HUDEP-2 (cell line): ENCODE data around the gene JARID2.
A peak's percentile ranks its signal among the peaks of the same experiment; 100 is the strongest.
"Not testable (repeated sequence)": the region's sequence is repeated elsewhere in the genome, so short reads cannot be mapped to it uniquely, and the experiment has no call there.

ENCODE experiments used
- DNase-seq, 76 experiments: peaks; one replicate each; lab custom pipeline; 2025; ENCODE audit not compliant: unreplicated experiment in 76 of 76; lab: John Stamatoyannopoulos, UW

Gene JARID2

GRCh38 chr6:15305496-15305895 is 59.6 kb downstream of the JARID2 start:
- no peak for DNase-seq

- no peak for DNase-seq
Measured at GRCh38 chr6:15305909-15306308, 60.0 kb downstream of the JARID2 start.

DNA sequence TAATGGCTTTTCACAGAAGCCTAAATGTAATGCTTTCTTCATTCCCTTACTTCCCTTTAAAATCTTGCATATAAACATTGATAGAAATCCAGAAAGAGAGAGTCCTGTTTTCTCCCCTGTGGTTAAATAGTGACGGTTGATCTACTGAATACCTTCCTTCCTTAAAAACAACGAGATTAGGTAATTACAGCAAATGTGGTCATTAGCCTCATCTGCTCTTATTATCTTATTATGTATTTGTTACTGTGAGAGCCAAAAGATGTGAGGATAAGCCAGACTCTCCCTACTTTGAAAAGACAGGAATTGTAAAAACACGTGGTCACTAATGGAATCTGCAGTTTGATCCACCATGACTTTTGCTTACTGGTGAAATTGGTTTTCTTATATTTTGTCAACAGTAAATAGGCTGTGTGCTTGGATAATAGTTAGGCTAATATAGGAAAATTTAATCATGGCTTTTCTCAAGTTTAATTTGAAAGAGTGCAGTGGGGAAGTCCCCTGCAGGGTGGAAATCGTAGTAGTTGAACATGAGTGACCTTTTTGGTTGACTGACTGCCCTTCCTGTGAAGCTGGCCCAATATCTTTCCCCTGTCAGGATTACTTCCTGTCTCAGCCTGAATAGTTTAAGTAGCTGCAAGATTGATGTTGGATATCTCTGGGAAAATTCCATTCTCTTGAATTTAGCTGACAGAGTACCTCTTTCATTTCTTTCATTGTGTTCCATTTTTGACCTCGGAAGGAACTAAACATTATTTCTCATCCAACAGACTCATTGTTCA is 62.8 kb downstream of the JARID2 start:
- DNase-seq, result no peak

DNA sequence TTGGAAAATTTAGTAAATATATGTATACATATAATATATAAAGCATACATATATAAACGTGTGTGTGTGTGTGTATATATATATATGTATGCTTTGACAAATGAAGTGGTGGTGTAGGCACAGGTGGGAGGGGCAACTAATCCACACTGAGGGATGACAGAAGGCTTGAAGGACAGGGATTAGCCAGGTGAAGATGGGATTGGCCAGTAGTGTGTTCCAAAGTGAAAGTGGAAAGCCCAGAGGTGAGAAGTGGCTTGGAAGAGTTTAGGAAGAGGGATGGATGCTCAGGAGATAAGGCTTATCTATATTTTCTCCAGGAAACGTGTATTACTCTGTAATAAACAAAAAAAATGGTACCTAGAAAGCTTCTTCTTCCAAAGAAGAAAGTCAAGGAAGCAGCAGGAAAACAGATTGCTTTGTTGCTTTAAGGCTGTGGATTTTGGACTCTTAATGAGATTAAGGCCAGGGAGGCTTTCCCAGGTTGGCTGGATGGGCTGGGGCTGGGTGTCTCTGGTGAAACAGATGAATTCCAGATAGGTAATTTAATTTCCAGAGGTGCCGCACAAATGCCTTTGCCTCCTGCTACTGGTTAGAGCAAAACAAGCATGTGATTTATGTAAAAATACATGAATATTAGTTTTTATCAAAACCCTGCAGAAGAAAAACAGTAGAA is 63.9 kb downstream of the JARID2 start:
- no peak for DNase-seq

GRCh38 chr6:15310680-15311079 is 64.8 kb downstream of the JARID2 start:
- no peak for DNase-seq

DNA sequence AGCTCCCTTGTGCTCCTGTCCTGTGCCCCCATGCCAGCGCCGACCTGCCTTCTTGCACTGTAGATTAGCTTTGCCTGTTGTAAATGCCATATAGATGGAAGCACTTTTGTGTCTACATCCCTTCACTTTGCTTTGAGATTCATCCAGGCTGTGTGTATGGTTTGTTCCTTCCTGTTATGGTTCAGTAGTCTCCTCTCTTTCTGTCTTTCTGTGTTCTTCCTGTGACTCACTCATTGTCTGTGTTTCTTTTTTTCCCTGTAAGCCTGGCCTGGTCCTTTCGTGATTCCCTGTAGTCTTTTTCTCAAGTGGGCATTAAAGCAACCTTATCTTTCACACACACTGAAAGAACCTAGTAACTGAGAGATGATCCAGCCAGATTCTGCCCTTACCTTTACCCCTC is 66.6 kb downstream of the JARID2 start:
- no peak for DNase-seq

DNA sequence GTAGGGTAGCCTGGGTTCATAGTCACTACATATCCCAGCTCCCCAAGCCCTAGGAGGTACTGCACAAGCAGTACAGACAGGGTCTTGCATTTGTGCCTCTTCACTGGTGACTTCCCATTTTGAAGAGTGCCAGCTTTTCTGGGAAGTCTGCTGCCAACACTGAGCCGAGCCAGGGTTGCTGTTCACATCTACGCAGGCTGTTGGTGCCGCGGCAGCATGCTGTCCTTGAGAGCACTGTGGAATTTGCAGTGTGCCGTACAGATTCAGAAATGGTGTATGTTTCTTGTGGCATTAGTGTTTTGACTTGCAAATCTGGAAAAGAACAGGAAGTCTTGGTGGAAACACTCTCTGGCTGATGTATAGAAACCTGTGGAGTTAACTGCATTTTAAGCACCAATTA is 67.5 kb downstream of the JARID2 start:
- peak in 1 of 76 experiments; percentile 30 for DNase-seq

GRCh38 chr6:15316754-15317153 is 70.9 kb downstream of the JARID2 start:
- no peak for DNase-seq

DNA sequence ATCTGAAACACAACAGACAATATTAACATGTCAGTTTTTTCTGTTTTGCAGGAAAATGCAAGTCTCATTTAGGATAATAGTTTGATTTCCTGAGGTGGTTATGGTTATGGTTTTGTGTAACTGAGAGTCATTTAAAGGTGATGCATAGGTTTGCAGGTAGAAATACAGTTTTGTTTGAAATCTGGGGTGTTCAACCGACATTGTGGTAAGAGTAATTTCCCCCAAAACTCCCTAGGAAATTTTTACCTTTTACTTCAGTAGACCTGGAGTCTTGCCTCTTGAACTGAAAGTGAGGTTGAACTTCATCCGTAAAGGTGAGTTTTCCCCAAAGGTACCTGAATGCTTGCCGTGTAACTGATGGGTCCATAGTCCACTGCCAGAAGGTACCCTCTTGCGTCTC is 71.4 kb downstream of the JARID2 start:
- no peak for DNase-seq

DNA sequence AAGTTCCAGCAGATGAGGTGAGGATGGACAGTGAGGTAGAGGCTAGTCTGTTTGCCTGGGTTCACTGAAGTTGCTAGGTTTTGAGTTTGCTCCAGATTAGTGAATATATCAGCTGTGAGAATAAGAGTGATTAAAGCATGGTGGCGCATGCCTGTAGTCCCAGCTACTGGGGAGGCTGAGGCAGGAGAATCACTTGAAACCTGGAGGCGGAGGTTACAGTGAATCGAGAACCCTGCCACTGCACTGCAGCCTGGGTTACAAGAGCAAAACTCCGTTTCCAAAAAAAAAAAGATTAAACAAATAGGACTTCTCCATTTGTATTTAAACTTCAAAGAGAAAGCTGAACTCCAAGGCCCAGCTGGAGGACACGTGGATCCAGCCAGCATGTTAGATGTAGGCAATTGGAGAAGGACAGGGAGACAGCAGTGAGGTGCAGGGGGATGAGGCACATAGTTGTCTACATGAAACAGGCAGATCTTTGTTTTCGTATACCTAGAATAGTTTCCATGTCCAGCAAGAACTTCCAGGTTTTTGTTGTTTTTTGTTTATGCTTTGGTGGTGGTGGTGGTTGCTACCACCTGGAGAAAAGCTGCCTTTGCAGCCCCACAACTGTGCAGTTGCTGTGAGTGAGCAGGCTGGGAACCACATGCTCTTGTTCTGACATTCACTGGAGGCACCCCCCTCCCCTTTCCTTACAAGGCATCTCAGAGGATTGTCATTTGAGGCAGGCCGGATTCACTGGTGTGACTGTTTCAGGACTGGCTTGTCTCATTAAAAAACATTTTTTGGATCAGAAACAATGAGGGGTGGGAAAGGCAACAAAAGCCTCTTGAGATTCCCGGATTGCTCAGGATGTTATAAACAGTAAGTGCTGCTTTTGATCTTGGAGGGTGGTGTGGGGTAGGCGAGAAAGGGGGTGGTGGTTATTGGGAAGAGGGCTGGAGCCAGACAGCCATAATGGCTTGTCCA is 72.3 kb downstream of the JARID2 start:
- DNase-seq, result no peak

- DNase-seq, result no peak
Measured at GRCh38 chr6:15319677-15320076, 73.8 kb downstream of the JARID2 start.

DNA sequence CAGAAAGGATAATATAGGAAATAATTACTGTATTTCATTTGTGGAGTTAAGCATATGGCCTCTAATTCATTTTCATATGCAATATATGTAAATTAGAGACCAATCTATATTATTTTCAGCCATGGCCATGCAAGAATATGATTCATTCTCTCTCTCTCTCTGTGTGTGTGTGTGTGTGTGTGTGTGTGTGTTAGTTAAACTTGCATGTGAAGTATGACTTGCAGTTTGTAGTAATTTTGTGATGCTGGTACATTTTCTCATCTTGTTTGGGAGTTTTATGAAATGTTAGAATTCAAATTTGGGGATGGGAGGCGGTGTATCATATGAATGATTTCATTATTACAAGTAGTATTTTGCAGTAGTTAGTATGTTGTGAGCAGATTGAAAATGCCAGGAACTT is 74.8 kb downstream of the JARID2 start:
- DNase-seq, result peak in 1 of 76 experiments; percentile 21

GRCh38 chr6:15322184-15322583 is 76.3 kb downstream of the JARID2 start:
- DNase-seq, result no peak

GRCh38 chr6:15322781-15323536 is 77.1 kb downstream of the JARID2 start:
- no peak for DNase-seq

DNA sequence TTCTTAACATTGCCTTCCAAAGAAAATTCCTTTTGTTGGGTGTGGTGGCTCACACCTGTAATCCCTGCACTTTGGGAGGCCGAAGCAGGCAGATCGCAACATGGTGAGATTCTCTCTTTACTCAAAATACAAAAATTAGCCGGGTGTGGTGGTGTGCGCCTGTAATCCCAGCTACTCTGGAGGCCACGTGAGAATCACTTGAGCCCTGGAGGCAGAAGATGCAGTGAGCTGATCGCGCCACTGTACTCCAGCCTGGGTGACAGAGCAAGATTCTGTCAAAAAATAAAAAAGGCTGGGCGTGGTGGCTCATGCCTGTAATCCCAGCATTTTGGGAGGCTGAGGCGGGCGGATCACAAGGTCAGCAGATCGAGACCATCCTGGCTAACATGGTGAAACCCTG is 77.7 kb downstream of the JARID2 start:
- not testable (repeated sequence) for DNase-seq

- DNase-seq, result no peak
Measured at GRCh38 chr6:15324427-15324985, 78.6 kb downstream of the JARID2 start.

DNA sequence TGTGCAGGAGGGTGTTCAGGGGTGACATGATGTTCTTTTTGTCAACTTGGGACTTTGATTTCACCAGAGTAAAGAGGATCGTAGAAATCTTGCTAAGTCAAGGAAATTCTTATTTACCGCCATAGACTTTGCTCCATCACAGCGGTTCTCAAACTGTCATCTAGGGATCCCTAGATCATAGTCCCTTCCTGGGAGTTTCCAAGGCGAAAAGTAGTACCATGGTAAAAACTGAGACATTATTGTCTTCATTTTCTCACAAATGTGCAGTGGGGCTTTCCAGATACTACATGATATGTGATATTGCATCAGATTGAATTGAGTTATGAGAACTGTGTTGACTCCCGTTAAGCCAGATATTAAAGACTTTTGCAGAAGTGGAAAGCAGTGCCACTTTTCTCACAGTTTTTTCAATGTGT is 79.7 kb downstream of the JARID2 start:
- DNase-seq, result no peak

DNA sequence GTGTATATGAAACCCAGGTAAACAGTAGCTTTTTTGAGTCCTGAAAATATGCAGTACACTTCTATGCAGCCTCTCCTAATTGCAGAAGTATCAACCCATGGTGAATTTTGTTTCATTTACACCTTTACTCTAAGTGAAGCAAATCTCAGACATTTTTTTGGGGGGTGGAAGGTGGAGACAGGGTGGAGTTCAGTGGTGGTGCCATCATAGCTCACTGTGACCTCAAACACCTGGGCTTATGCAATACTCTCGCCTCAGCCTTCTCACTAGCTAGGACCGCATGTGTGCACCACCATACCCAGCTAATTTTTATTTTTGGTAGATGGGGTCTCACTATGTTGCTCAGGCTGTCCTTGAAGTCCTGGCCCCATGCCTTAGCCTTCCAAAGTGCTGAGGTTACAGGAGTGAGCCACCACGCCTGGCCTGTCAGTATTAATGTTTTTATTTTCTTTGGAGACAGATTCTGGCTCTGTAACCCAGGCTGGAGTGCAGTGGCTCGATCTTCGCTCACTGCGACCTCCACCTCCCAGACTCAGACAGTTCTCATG is 80.3 kb downstream of the JARID2 start:
- no peak for DNase-seq

- peak in 73 of 76 experiments; percentile 24 to 90 (median 75) for DNase-seq
Measured at GRCh38 chr6:15327271-15327670, 81.4 kb downstream of the JARID2 start.

DNA sequence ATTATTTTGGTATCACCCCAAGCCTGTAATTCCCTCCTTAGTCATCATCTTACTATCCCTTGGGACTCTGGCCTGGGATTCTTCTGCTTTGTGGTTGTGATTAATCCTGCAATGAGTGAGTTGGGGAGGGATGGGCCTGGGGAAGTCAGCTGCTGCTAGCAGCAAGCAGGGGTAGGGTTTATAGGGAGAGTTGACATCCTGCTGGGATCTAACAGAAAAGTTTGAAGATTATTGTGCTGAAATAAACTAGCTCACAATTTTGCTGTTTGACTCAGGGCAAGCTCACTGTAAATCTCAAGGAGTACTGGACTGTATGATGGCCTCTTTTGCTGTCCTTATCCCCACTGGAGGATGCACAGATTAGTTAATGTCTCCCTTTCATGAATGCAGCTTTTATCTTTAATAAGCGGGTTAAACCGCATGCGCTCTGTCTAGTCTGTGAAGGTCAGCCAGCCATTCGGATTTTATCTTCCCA is 83.4 kb downstream of the JARID2 start:
- peak in 1 of 76 experiments; percentile 21 for DNase-seq
